RWPE2 (cell line): ENCODE measurements around the gene WDR64.
"Not testable (repeated sequence)": the region's sequence is repeated elsewhere in the genome, so short reads cannot be mapped to it uniquely, and the experiment has no call there.

Experiments
- ATAC-seq: fragments of 200-7000 bp; cut with Tn5 transposase; 3 replicates; pipeline ENCODE4 v1.9.1; 2021; ENCODE audit warnings: low read depth
- DNase-seq: peaks from one replicate; pipeline ENCODE4 v3.0.0-alpha.2; 2020; ENCODE audit warnings: low spot score
- H3K27ac ChIP-seq: fragments of 450-650 bp; 2 replicates; pipeline ENCODE4 v1.5.1; 2017; ENCODE audit warnings: mild to moderate bottlenecking; ENCODE audit not compliant: poor library complexity, severe bottlenecking
- H3K27me3 ChIP-seq: fragments of 250-450 bp; sonication (Bioruptor Pico); 2 replicates; pipeline ENCODE4 v1.5.1; 2021; ENCODE audit warnings: mild to moderate bottlenecking, moderate library complexity; ENCODE audit not compliant: insufficient read depth, poor library complexity, severe bottlenecking
- H3K36me3 ChIP-seq: fragments of 250-450 bp; sonication (Bioruptor Pico); 2 replicates; pipeline ENCODE4 v1.5.1; 2020; ENCODE audit warnings: low read depth, mild to moderate bottlenecking, moderate library complexity
- H3K4me1 ChIP-seq: fragments of 250-450 bp; sonication (Bioruptor Pico); 2 replicates; pipeline ENCODE4 v1.5.1; 2021; ENCODE audit warnings: mild to moderate bottlenecking, moderate library complexity; ENCODE audit not compliant: insufficient read depth, poor library complexity, severe bottlenecking
- H3K4me3 ChIP-seq: fragments of 250-450 bp; sonication (Bioruptor Pico); 2 replicates; pipeline ENCODE4 v1.5.1; 2021; ENCODE audit warnings: mild to moderate bottlenecking, moderate library complexity; ENCODE audit not compliant: severe bottlenecking
- H3K9me3 ChIP-seq: fragments of 250-450 bp; sonication (Bioruptor Pico); 2 replicates; pipeline ENCODE4 v1.5.1; 2021; ENCODE audit warnings: mild to moderate bottlenecking, moderate library complexity; ENCODE audit not compliant: severe bottlenecking
- TF ChIP-seq, protein P1 (sequence below): fragments of 450-650 bp; IDR thresholded peaks from one replicate; pipeline ENCODE4 v1.5.1; 2017; ENCODE audit warnings: mild to moderate bottlenecking, moderate library complexity; ENCODE audit not compliant: poor library complexity, severe bottlenecking

The WDR64 gene

DNA sequence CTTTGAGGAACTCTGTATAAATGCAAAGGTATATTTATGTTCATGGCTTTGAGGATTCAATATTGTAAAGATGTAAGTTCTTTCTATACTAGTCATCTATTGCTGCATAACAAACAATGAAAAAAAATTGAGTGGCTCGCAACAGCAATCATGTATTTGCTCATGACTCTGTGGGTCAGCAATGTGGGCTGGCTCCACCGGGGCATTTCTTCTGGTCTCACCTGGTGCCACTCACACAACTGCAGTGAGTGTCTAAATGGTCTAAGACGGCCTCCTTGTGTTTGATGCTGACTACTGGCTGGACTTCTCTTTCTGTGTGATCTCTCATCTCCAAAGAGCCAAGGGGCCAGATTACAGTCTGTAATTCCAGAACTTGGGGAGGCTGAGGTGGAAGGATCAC is 150.8 kb downstream of the WDR64 start:
- ATAC-seq: peak; percentile 38; the same call in 1 of the 3 replicates
- H3K36me3 ChIP-seq: no peaks in the 10 kb centered on the region
- H3K4me1 ChIP-seq: no peaks in the 10 kb centered on the region
- no peak overlapping the region for H3K27ac ChIP-seq
- TF ChIP-seq, protein P1, sequence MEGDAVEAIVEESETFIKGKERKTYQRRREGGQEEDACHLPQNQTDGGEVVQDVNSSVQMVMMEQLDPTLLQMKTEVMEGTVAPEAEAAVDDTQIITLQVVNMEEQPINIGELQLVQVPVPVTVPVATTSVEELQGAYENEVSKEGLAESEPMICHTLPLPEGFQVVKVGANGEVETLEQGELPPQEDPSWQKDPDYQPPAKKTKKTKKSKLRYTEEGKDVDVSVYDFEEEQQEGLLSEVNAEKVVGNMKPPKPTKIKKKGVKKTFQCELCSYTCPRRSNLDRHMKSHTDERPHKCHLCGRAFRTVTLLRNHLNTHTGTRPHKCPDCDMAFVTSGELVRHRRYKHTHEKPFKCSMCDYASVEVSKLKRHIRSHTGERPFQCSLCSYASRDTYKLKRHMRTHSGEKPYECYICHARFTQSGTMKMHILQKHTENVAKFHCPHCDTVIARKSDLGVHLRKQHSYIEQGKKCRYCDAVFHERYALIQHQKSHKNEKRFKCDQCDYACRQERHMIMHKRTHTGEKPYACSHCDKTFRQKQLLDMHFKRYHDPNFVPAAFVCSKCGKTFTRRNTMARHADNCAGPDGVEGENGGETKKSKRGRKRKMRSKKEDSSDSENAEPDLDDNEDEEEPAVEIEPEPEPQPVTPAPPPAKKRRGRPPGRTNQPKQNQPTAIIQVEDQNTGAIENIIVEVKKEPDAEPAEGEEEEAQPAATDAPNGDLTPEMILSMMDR: no peak
- no peak overlapping the region for H3K4me3 ChIP-seq
- no peaks in the 10 kb centered on the region for H3K27me3 ChIP-seq
- DNase-seq: no peak
- H3K9me3 ChIP-seq: no peaks in the 10 kb centered on the region

DNA sequence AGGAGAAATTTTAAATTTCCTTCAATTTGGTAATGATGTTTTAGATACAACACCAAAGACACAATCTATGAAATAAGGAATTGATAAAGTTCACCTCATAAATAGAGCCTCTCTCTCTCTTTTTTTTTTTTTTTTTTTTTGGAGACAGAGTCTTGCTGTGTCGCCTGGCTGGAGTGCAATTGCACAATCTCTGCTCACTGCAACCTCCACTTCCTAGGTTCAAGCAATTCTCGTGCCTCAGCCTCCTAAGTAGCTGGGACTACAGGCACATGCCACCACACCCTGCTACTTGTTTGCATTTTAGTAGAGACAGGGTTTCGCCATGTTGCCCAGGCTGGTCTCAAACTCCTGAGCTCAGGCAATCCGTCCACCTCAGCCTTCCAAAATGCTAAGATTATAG is 152.6 kb downstream of the WDR64 start:
- H3K9me3 ChIP-seq, H3K27ac ChIP-seq, H3K27me3 ChIP-seq, DNase-seq, H3K36me3 ChIP-seq, H3K4me1 ChIP-seq, ATAC-seq, H3K4me3 ChIP-seq: not testable (repeated sequence)

DNA sequence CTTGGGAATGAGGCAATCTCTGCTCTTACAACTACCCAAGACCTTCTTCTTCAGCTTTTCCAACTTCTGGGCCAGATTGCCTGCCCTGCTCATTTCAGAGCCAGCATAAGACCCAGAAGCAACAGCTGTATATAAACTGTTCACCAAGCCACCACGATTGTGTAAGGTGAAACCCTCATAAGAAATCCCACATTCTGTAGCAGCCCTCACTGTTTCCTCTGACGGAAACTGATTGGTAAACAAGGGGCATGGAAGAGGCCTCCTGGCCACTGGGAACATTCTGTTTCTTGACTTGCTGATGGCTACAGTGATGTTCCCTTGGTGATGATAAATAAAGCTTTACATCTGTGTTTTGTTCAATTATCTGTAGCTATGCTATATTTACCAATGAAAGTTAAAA is 156.2 kb downstream of the WDR64 start:
- Histone ChIP-seq H3K9me3 (no peaks in the 10 kb centered on the region), H3K27me3 (no peaks in the 10 kb centered on the region), H3K27ac (no peak overlapping the region), H3K36me3 (no peaks in the 10 kb centered on the region), H3K4me1 (no peaks in the 10 kb centered on the region), H3K4me3 (no peak overlapping the region)
- ATAC-seq: no peak
- TF ChIP-seq, protein P1: no peak
- DNase-seq: no peak

DNA sequence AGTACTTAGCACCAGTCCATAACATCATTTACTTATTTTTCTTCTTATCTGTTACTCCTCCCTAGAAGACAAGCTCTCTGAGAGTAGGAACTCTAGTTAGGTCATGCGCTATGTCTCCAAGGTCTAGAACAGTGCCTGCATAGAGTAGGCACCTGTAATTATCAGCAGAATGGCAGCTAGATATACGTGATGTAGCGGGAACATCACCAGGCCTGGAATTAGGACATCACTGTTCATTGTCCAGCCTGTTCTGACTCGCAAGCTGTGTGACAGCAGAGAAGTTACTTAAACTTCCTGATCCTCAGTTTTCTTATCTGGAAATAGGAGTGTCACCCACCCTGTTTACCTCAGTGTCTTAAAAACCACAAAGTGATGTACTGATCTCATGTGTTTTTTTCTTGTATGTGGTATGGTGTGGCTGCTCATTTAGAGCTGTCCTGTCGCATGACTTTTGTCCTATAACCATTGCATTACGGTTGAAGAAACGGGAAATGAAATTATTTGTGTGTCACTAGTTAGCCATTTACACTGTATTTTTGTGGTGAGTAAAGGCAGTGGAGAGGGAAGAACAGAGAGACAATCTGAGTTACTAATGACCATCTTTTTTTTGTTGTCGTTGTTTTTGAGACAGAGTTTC is 158.8 kb downstream of the WDR64 start:
- H3K4me1 ChIP-seq: no peaks in the 10 kb centered on the region
- ATAC-seq (no peak), DNase-seq (no peak)
- H3K27me3 ChIP-seq: no peaks in the 10 kb centered on the region
- no peak overlapping the region for H3K4me3 ChIP-seq
- no peaks in the 10 kb centered on the region for H3K9me3 ChIP-seq
- H3K36me3 ChIP-seq: no peaks in the 10 kb centered on the region
- TF ChIP-seq, protein P1: no peak
- no peak overlapping the region for H3K27ac ChIP-seq

DNA sequence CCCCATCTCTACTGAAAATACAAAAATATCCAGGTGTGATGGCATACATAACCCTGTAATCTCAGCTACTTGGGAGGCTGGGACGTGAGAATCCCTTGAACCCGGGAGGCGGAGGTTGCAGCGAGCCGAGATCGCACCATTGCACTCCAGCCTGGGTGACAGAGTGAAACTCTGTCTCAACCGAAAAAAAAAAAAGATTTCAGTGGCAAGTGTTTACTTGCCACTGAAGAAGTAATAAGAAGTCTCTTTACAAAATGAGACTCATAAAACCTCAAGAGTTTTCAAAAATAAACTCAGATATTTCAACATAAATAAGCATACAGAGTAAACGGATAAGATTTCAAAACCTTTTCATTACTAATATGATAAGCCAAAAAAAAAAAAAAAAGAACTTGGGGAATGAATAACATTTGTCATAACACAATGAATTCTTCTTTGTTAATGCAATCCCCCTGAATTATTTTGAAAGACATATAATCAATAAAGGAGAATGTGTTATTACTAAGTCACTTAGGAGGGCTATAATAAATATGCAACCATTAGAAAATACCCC is 161.8 kb downstream of the WDR64 start:
- H3K9me3 ChIP-seq: no peaks in the 10 kb centered on the region
- H3K27ac ChIP-seq: no peak overlapping the region
- TF ChIP-seq, protein P1: no peak
- ATAC-seq: no peak
- DNase-seq: no peak
- no peaks in the 10 kb centered on the region for H3K36me3 ChIP-seq
- no peak overlapping the region for H3K4me3 ChIP-seq
- H3K4me1 ChIP-seq: no peaks in the 10 kb centered on the region
- no peaks in the 10 kb centered on the region for H3K27me3 ChIP-seq
